ENCODE results near the gene HSD3B2. TPM values are rescaled to one million over a fixed set of nuclear protein-coding genes. Genes with fewer than 3 reads are reported as not detected.

HSD3B2 gene
- total and polyA plus RNA-seq, 12 donors, result 0.04 TPM; not detected in 11

- no peak overlapping the region for H3K4me3 ChIP-seq
- H3K27me3 ChIP-seq, result peaks cover 0 to 8% (median 0%) of the 10 kb centered on the region in 7 donors
- ATAC-seq, result no peak
- H3K27ac ChIP-seq, result no peak overlapping the region
- H3K36me3 ChIP-seq, result no peaks in the 10 kb centered on the region
- WGBS, 2 donors, result 79 to 87% methylated on average over 2 of the region's 2 CpGs
- DNase-seq, result no peak
- H3K4me1 ChIP-seq, result no peaks in the 10 kb centered on the region
- no peaks in the 10 kb centered on the region for H3K9me3 ChIP-seq
- TF ChIP-seq, protein P1, sequence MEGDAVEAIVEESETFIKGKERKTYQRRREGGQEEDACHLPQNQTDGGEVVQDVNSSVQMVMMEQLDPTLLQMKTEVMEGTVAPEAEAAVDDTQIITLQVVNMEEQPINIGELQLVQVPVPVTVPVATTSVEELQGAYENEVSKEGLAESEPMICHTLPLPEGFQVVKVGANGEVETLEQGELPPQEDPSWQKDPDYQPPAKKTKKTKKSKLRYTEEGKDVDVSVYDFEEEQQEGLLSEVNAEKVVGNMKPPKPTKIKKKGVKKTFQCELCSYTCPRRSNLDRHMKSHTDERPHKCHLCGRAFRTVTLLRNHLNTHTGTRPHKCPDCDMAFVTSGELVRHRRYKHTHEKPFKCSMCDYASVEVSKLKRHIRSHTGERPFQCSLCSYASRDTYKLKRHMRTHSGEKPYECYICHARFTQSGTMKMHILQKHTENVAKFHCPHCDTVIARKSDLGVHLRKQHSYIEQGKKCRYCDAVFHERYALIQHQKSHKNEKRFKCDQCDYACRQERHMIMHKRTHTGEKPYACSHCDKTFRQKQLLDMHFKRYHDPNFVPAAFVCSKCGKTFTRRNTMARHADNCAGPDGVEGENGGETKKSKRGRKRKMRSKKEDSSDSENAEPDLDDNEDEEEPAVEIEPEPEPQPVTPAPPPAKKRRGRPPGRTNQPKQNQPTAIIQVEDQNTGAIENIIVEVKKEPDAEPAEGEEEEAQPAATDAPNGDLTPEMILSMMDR (IDR thresholded peaks at IDR 0.05), result no peak
- intact Hi-C loops (cut with DNase I), result no loop called here
These were observed 34.6 kb upstream of the HSD3B2 start for GRCh38 chr1:119380304-119380703.

DNA sequence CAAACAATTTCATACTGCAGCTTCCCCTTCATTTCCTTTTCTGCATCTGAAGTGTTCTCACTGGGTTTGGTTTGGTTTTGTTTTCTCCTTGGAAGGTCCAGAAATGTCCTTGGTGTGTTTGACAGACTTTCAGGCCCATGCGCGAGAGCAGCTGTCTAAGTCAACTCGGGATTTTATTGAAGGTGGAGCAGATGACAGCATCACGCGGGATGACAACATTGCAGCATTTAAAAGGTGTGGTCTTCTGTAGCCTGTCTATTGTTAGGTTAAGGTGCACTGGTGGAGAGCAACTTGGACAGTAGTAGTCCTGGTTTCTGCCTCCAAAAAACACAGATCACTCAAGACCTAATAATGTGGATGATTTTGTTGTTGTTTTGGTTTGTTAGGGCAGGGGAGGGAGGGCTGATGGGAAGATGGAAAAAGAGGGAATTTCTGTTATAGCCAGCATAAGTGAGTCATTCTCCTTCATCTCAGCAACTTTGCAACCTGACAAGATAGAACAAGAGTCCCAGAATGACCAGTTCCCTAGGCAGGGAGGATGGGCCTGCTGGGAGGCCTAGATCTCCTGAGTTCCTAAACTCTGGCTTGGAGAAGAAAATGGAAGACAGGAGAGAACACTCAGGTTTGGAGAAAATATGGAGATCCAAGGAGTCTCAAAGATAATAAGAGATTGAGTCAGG lies 33.8 kb upstream of the HSD3B2 start:
- TF ChIP-seq, protein P1 (IDR thresholded peaks at IDR 0.05), result no peak
- Histone ChIP-seq H3K27me3 (peaks cover 0 to 8% (median 0%) of the 10 kb centered on the region in 7 donors), H3K4me3 (no peak overlapping the region), H3K27ac (no peak overlapping the region), H3K4me1 (no peaks in the 10 kb centered on the region), H3K9me3 (no peaks in the 10 kb centered on the region), H3K36me3 (no peaks in the 10 kb centered on the region)
- ATAC-seq (no peak), DNase-seq (no peak)
- intact Hi-C loops (cut with DNase I), result no loop called here
- WGBS, 2 donors, result 93 to 94% methylated on average over 5 of the region's 5 CpGs

- no peak overlapping the region for H3K4me3 ChIP-seq
- WGBS, 2 donors, result 89 to 95% methylated on average over 4 of the region's 4 CpGs
- H3K4me1 ChIP-seq, result no peaks in the 10 kb centered on the region
- no peak overlapping the region for H3K27ac ChIP-seq
- ATAC-seq (no peak), DNase-seq (no peak)
- H3K27me3 ChIP-seq, result peaks cover 0 to 4% (median 0%) of the 10 kb centered on the region in 7 donors
- no peaks in the 10 kb centered on the region for H3K36me3 ChIP-seq
- intact Hi-C loops (cut with DNase I), result no loop called here
- no peaks in the 10 kb centered on the region for H3K9me3 ChIP-seq
- TF ChIP-seq, protein P1 (IDR thresholded peaks at IDR 0.05), result no peak
These were observed 30.4 kb upstream of the HSD3B2 start for GRCh38 chr1:119384591-119384990.

DNA sequence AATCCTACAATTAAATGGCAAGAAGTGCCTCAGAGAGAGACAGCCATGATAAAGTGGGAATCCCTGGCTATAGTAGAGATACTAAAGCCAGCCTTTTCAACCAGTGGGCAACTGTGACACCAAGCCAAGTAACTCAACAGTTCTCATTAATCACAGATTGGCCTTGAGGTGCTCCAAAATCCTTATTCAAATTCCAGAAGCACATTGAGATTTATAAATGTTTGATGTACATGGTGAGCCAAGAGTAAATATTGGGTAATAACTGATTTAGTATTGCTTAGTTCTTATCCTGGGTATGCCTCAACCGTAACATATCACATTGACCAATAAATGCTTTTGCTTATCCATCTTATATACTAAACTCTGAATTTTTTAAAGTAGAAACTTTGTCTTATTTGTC lies 29.3 kb upstream of the HSD3B2 start:
- H3K4me3 ChIP-seq, result no peak overlapping the region
- intact Hi-C loops (cut with DNase I), result no loop called here
- DNase-seq (no peak), ATAC-seq (no peak)
- H3K4me1 ChIP-seq, result no peaks in the 10 kb centered on the region
- no peaks in the 10 kb centered on the region for H3K36me3 ChIP-seq
- H3K9me3 ChIP-seq, result no peaks in the 10 kb centered on the region
- no peaks in the 10 kb centered on the region for H3K27me3 ChIP-seq
- no peak overlapping the region for H3K27ac ChIP-seq
- WGBS, 2 donors, result 91 to 92% methylated on average over 1 of the region's 1 CpG
- TF ChIP-seq, protein P1 (IDR thresholded peaks at IDR 0.05), result no peak

Data from heart right ventricle (tissue), 16 donors.